ENCODE measurements around the gene CPNE2. TPM values are rescaled to one million over a fixed set of nuclear protein-coding genes. Genes with fewer than 3 reads are reported as not detected.

Gene CPNE2
- total RNA-seq, 1 experiment from 2014 or later = 35.2 TPM

DNA sequence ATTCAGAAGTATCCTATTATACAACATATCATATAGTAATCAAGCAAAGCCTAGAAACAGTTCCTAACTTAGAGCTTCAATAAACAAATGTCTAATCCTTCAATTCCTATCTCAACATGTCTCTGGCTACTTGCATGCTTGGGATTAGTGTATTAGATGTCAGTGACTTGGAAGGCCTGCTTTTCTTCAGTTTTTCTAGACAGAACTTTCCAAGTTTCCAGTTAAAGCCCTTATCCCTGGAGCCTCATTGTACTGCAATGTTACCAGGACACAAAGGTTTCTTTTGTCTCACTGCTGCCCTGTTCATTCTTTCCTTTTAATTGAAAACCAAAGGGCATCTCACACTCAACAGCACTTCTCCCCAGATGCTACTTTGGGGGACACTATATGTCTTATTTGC, 76.9 kb downstream of the CPNE2 start:
- intact Hi-C loops (cut with micrococcal nuclease; ENCODE audit: unreplicated experiment) = loop anchor here (2.0 to 10.0 kb wide), 3 partner anchors 85 to 375 kb away; no protein-coding TSS in a partner anchor
- H3K9me2 ChIP-seq (ENCODE audit: insufficient read depth) = no peaks in the 10 kb centered on the region
- no TSS peak for BruUV-seq (replicated peaks)
- ChIA-PET POLR2A (ENCODE audit: unreplicated experiment) (no interaction called here), CTCF (interaction anchor here (0.7 kb wide), 1 partner anchor 124 kb away, joined by 5 read pairs; no protein-coding TSS in a partner anchor)
- no peak overlapping the region for H3K4me2 ChIP-seq
- no peak for TF ChIP-seq EZH2 (IDR thresholded peaks at IDR 0.05; ENCODE audit: low read depth)
- TF ChIP-seq, protein P1, sequence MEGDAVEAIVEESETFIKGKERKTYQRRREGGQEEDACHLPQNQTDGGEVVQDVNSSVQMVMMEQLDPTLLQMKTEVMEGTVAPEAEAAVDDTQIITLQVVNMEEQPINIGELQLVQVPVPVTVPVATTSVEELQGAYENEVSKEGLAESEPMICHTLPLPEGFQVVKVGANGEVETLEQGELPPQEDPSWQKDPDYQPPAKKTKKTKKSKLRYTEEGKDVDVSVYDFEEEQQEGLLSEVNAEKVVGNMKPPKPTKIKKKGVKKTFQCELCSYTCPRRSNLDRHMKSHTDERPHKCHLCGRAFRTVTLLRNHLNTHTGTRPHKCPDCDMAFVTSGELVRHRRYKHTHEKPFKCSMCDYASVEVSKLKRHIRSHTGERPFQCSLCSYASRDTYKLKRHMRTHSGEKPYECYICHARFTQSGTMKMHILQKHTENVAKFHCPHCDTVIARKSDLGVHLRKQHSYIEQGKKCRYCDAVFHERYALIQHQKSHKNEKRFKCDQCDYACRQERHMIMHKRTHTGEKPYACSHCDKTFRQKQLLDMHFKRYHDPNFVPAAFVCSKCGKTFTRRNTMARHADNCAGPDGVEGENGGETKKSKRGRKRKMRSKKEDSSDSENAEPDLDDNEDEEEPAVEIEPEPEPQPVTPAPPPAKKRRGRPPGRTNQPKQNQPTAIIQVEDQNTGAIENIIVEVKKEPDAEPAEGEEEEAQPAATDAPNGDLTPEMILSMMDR (conservative IDR thresholded peaks at IDR 0.05) = no peak
- no peak overlapping the region for H3K4me3 ChIP-seq
- no peak overlapping the region for H2AFZ ChIP-seq
- no peaks in the 10 kb centered on the region for H3K27me3 ChIP-seq (ENCODE audit: insufficient read depth, low read depth)
- peaks cover 2% of the 10 kb centered on the region for H3F3A ChIP-seq (ENCODE audit: insufficient read depth, low read depth)
- no peak for DNase-seq
- H4K20me1 ChIP-seq (ENCODE audit: insufficient read depth) = peaks cover 5% of the 10 kb centered on the region; the same call in 1 of the 2 replicates
- no peaks in the 10 kb centered on the region for H3K4me1 ChIP-seq (replicated peaks; ENCODE audit: insufficient read depth)
- H3K9me3 ChIP-seq (ENCODE audit: insufficient read depth, low read depth) = no peaks in the 10 kb centered on the region
- no peak overlapping the region for H3K27ac ChIP-seq
- peaks cover 29% of the 10 kb centered on the region for H3K36me3 ChIP-seq (ENCODE audit: low read depth)
- H3K79me2 ChIP-seq (ENCODE audit: low read depth) = no peaks in the 10 kb centered on the region

DNA sequence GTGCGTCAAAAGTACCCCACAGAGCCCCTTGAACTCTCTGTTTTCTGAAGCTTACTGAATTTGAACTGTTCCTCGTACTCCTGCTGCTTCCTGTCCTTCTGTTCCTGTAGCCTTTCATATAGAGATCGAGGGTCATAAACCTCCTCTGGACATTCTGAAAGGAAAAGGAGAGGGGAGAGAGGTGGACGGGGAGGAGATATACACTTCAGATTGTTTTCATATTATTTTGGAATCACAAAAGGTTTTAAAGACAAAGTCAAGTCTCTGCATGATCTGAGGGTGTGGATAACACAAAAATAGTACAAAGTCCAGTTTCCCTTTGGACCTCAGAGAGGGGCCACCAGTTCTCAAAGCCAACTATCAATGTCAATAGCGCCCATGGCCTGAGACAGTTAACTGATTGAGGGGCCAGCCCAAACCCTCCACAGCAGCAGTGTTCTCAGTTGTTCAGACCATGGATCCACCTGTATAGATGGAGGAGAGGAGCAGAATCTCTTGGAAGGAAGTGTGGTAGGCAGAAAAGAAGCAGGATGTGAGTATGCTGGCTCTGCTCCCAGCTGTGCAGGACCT, 80.4 kb downstream of the CPNE2 start:
- TF ChIP-seq, protein P1 (conservative IDR thresholded peaks at IDR 0.05) = no peak
- TF ChIP-seq EZH2 (IDR thresholded peaks at IDR 0.05; ENCODE audit: low read depth) = no peak
- no peak overlapping the region for H2AFZ ChIP-seq
- POLR2A ChIA-PET (ENCODE audit: unreplicated experiment) = no interaction called here
- H3K27me3 ChIP-seq (ENCODE audit: insufficient read depth, low read depth) = no peaks in the 10 kb centered on the region
- H3K4me2 ChIP-seq = no peak overlapping the region
- no peaks in the 10 kb centered on the region for H3K9me3 ChIP-seq (ENCODE audit: insufficient read depth, low read depth)
- no peak overlapping the region for H3K27ac ChIP-seq
- peaks cover 29% of the 10 kb centered on the region for H3K36me3 ChIP-seq (ENCODE audit: low read depth)
- no peaks in the 10 kb centered on the region for H3K9me2 ChIP-seq (ENCODE audit: insufficient read depth)
- H3K79me2 ChIP-seq (ENCODE audit: low read depth) = no peaks in the 10 kb centered on the region
- CTCF ChIA-PET = no interaction called here
- no peaks in the 10 kb centered on the region for H3K4me1 ChIP-seq (replicated peaks; ENCODE audit: insufficient read depth)
- no TSS peak for BruUV-seq (replicated peaks)
- peaks cover 2% of the 10 kb centered on the region for H3F3A ChIP-seq (ENCODE audit: insufficient read depth, low read depth)
- no peak for DNase-seq
- 0 out of 2 replicates have a peak, but pooled peaks cover 5% of the 10 kb centered on the region for H4K20me1 ChIP-seq (ENCODE audit: insufficient read depth)
- intact Hi-C loops (cut with micrococcal nuclease; ENCODE audit: unreplicated experiment) = no loop called here
- no peak overlapping the region for H3K4me3 ChIP-seq

DNA sequence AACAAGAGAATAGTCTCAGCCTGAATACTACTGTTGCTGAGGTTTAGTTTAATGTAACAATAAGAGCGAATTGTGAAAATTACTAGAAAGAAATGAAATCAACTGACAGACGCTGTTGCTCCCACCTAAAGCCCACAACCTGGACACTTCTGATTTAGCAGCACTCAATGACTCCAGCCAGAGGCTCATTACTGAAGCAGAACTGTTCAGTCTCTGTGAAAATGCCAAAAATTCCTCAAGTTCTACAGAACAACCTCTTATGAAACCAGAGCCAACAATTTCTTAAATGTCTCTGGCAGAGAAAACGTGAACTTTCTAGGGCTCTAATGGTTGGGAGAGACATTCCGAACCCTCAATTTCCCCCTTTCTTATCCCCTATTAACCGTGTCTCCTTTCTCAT, 83.5 kb downstream of the CPNE2 start:
- ChIA-PET CTCF (no interaction called here), POLR2A (ENCODE audit: unreplicated experiment) (no interaction called here)
- TF ChIP-seq EZH2 (IDR thresholded peaks at IDR 0.05; ENCODE audit: low read depth) = no peak
- TF ChIP-seq, protein P1 (conservative IDR thresholded peaks at IDR 0.05) = no peak
- intact Hi-C loops (cut with micrococcal nuclease; ENCODE audit: unreplicated experiment) = no loop called here
- no peak overlapping the region for H2AFZ ChIP-seq
- H4K20me1 ChIP-seq (ENCODE audit: insufficient read depth) = peaks cover 11% of the 10 kb centered on the region; the same call in 1 of the 2 replicates
- no peak for DNase-seq
- H3K9me2 ChIP-seq (ENCODE audit: insufficient read depth) = no peaks in the 10 kb centered on the region
- no TSS peak for BruUV-seq (replicated peaks)
- H3K4me3 ChIP-seq = no peak overlapping the region
- H3K36me3 ChIP-seq (ENCODE audit: low read depth) = peaks cover 33% of the 10 kb centered on the region
- H3K79me2 ChIP-seq (ENCODE audit: low read depth) = peaks cover 19% of the 10 kb centered on the region
- no peak overlapping the region for H3K27ac ChIP-seq
- no peaks in the 10 kb centered on the region for H3K27me3 ChIP-seq (ENCODE audit: insufficient read depth, low read depth)
- H3K4me1 ChIP-seq (replicated peaks; ENCODE audit: insufficient read depth) = no peaks in the 10 kb centered on the region
- H3F3A ChIP-seq (ENCODE audit: insufficient read depth, low read depth) = peaks cover 2% of the 10 kb centered on the region; the same call in 1 of the 2 replicates
- no peak overlapping the region for H3K4me2 ChIP-seq
- no peaks in the 10 kb centered on the region for H3K9me3 ChIP-seq (ENCODE audit: insufficient read depth, low read depth)
